HL-60 (cell line): Measurements from ENCODE around the gene CNRIP1.

Experiments used
- DNase-seq, 2 experiments: peaks; one replicate each; pipeline ENCODE4 v3.0.0-alpha.2; 2010 to 2020; ENCODE audit warnings: low read depth in 1 of 2, low spot score in 1 of 2
- H3K27ac ChIP-seq: fragments of 250-450 bp; sonication (Bioruptor Pico); replicated peaks from 2 replicates; pipeline ENCODE4 v1.5.1; 2020; ENCODE audit warnings: mild to moderate bottlenecking, moderate library complexity
- H3K27me3 ChIP-seq: fragments of 250-450 bp; sonication (Bioruptor Pico); 2 replicates; pipeline ENCODE4 v1.5.1; 2021; ENCODE audit warnings: mild to moderate bottlenecking, moderate library complexity; ENCODE audit not compliant: insufficient read depth, poor library complexity, severe bottlenecking
- H3K4me3 ChIP-seq: replicated peaks from 2 replicates; pipeline ENCODE4 v1.5.1; 2011; ENCODE audit warnings: mild to moderate bottlenecking, control low read depth, low read length; ENCODE audit not compliant: insufficient read depth
- CTCF ChIP-seq: IDR thresholded peaks from one replicate; pipeline ENCODE4 v1.5.1; 2011; ENCODE audit warnings: low read length, control low read depth, inconsistent platforms; ENCODE audit not compliant: insufficient read depth
- GABPA ChIP-seq: IDR thresholded peaks from 2 replicates; pipeline ENCODE4 v1.6.1; 2012; ENCODE audit warnings: low read depth
- POLR2AphosphoS5 ChIP-seq: IDR thresholded peaks from 2 replicates; pipeline ENCODE4 v1.6.1; 2012; ENCODE audit warnings: low read depth
- REST ChIP-seq: IDR thresholded peaks from 2 replicates; pipeline ENCODE4 v1.6.1; 2012; ENCODE audit warnings: low read depth; ENCODE audit not compliant: insufficient replicate concordance
- SPI1 ChIP-seq: IDR thresholded peaks from 2 replicates; pipeline ENCODE4 v1.6.1; 2012; ENCODE audit warnings: low read depth, mild to moderate bottlenecking, borderline replicate concordance

Gene CNRIP1

DNA sequence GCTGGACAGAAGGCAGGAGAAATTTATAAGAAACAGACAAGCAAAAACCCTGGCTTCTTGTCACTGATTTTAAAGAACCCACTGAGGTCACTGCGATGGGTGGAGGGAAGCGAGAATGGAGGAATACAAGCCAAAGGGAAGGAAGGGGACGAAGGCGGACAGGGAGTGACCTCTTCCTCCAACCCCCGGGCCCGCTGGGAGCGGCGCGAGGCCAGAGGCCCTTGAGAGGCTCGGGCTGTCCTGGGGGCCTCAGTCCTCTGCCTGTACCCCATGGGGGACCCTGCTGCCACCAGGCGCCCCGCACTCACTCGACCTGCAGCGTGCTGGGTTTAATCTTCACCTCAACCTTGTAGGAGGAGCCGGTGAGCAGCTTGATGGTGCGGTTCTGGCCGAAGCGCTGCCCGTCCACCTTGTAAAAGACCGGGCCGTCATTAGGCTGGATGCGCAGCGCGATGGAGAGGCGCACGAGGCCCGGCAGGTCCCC, 793 bp downstream of the CNRIP1 start:
- H3K4me3 ChIP-seq, result peak overlapping the region; percentile 53
- peaks cover 9% of the 10 kb centered on the region for H3K27me3 ChIP-seq
- TF ChIP-seq SPI1, result no peak
- no peak for TF ChIP-seq POLR2AphosphoS5
- TF ChIP-seq REST, result no peak
- TF ChIP-seq CTCF, result no peak
- TF ChIP-seq GABPA, result no peak
- no peak for DNase-seq
- H3K27ac ChIP-seq, result no peak overlapping the region

- Histone ChIP-seq H3K27ac (no peak overlapping the region), H3K4me3 (no peak overlapping the region), H3K27me3 (peaks cover 9% of the 10 kb centered on the region)
- DNase-seq, result no peak
- TF ChIP-seq POLR2AphosphoS5 (no peak), CTCF (no peak), GABPA (no peak), SPI1 (no peak), REST (no peak)
Measured at GRCh38 chr2:68317971-68318913, 1.5 kb downstream of the CNRIP1 start.

DNA sequence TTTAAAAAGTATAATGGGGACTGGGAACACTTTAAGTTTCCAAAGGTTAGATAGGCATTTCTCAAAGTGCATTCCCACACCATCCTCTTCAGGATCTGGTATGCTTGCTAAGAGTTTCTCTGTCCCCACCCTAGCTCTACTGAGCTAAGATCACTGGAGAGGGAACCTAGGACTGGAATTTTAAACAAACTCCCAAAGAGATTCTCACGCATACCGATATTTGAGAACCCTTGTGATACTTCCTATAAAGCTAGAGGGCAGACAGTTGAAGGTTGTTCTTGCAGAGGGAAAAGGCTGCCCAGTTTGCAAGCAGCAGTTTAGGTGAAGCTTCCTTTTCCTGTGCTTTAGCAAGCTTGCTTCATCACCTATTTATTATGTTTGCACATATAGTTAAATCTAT, 3.6 kb downstream of the CNRIP1 start:
- peaks cover 9% of the 10 kb centered on the region for H3K27me3 ChIP-seq

More for the DNA sequence above, 3.6 kb downstream of the CNRIP1 start:
- Histone ChIP-seq H3K27ac (peak overlapping the region; percentile 36; the same call in 1 of the 2 replicates), H3K4me3 (no peak overlapping the region)
- peak in 1 of 2 experiments; percentile 43 for DNase-seq
- TF ChIP-seq REST (no peak), GABPA (no peak), CTCF (no peak), POLR2AphosphoS5 (no peak), SPI1 (no peak)
